Upper lobe of right lung (tissue), 1 donor: Measurements from ENCODE around the gene SPATA6. TPM values are rescaled to one million over a fixed set of nuclear protein-coding genes. Genes with fewer than 3 reads are reported as not detected.

Source experiments
- ATAC-seq: fragments of 200-7000 bp; cut with Tn5 transposase; one replicate; pipeline ENCODE4 v1.9.1; 2020; ENCODE audit warnings: mild to moderate bottlenecking, moderate library complexity
- DNase-seq: peaks from one replicate; pipeline ENCODE4 v3.0.0-alpha.2; 2020
- H3K27ac ChIP-seq: fragments of 200-600 bp; one replicate; pipeline ENCODE4 v1.8.0; 2022
- H3K27me3 ChIP-seq: fragments of 200-600 bp; one replicate; pipeline ENCODE4 v1.8.0; 2022; ENCODE audit warnings: mild to moderate bottlenecking
- H3K36me3 ChIP-seq: fragments of 200-600 bp; one replicate; pipeline ENCODE4 v1.8.0; 2022
- H3K4me1 ChIP-seq: fragments of 200-600 bp; one replicate; pipeline ENCODE4 v1.8.0; 2022
- H3K4me3 ChIP-seq: fragments of 200-600 bp; one replicate; pipeline ENCODE4 v1.8.0; 2022; ENCODE audit warnings: mild to moderate bottlenecking
- H3K9me3 ChIP-seq: fragments of 200-600 bp; one replicate; pipeline ENCODE4 v1.8.0; 2022
- CTCF ChIP-seq: fragments of 200-600 bp; IDR thresholded peaks from one replicate; pipeline ENCODE4 v1.8.0; 2022; ENCODE audit warnings: antibody characterized with exemption
- intact Hi-C: fragments of 100-400 bp; cut with DNase I; formaldehyde crosslinking; loops from one replicate; pipeline ENCODE4 v1.11.0; 2022
- total RNA-seq: library from RNA; stranded (reverse); fragmentation: NEBNext Ultra II Directional; extraction: Animal tissue kit (Norgen Biotek cat#: 25700); gene quantifications from one replicate; pipeline ENCODE4 v1.2.1, GENCODE V29; 2021
- donor health status: DM: no; HTN: yes; CAD: no; lungs with severe emphysema.

The SPATA6 gene
- total RNA-seq, 1 donor from 2014 or later = 19.5 TPM

DNA sequence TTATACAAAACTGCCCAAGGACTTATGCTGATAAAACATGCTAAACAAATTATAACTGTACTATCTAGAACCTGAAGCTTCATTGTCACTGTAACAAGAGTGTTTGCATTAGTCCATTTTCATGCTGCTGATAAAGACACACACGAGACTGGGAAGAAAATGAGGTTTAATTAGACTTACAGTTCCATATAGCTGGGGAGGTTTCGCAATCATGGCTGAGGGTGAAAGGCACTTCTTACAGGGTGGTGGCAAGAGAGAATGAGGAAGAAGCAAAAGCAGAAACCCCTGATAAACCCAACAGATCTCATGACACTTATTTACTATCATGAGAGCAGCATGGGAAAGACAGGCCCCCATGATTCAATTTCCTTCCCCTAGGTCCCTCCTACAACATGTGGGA is 100.4 kb downstream of the SPATA6 start:
- intact Hi-C loops = no loop called here
- ATAC-seq = no peak
- H3K9me3 ChIP-seq = no peaks in the 10 kb centered on the region
- H3K4me1 ChIP-seq = no peaks in the 10 kb centered on the region
- DNase-seq = no peak
- no peaks in the 10 kb centered on the region for H3K27me3 ChIP-seq
- H3K4me3 ChIP-seq = no peak overlapping the region
- H3K27ac ChIP-seq = no peak overlapping the region
- no peaks in the 10 kb centered on the region for H3K36me3 ChIP-seq
- TF ChIP-seq CTCF = no peak

GRCh38 chr1:48362901-48363300 is 109.1 kb downstream of the SPATA6 start:
- no peak for DNase-seq
- intact Hi-C loops = no loop called here
- TF ChIP-seq CTCF = no peak
- H3K4me3 ChIP-seq = no peak overlapping the region
- no peaks in the 10 kb centered on the region for H3K4me1 ChIP-seq
- no peak overlapping the region for H3K27ac ChIP-seq
- H3K9me3 ChIP-seq = no peaks in the 10 kb centered on the region
- H3K36me3 ChIP-seq = no peaks in the 10 kb centered on the region
- H3K27me3 ChIP-seq = no peaks in the 10 kb centered on the region
- ATAC-seq = no peak

GRCh38 chr1:48356901-48357300 is 115.1 kb downstream of the SPATA6 start:
- no peaks in the 10 kb centered on the region for H3K9me3 ChIP-seq
- H3K4me1 ChIP-seq = no peaks in the 10 kb centered on the region
- ATAC-seq (no peak), DNase-seq (no peak)
- H3K27ac ChIP-seq = no peak overlapping the region
- H3K27me3 ChIP-seq = no peaks in the 10 kb centered on the region
- intact Hi-C loops = no loop called here
- no peak overlapping the region for H3K4me3 ChIP-seq
- no peak for TF ChIP-seq CTCF
- no peaks in the 10 kb centered on the region for H3K36me3 ChIP-seq

DNA sequence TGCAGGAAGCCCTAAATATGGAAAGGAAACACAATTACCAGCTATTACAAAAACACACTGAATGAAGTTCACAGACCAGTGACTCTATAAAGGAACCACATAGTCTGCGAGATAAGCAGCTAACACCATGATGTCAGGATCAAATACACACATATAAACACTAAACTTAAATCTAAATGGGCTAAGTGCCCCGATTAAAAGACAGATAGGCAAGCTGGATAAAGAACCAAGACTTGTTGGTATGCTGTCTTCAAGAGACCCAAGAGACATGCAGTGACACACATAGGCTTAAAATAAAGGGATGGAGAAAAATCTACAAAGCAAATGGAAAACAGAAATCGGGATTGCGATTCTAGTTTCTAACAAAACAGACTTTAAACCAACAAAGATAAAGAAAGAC is 127.6 kb downstream of the SPATA6 start:
- Histone ChIP-seq H3K4me1 (no peaks in the 10 kb centered on the region), H3K27ac (no peak overlapping the region), H3K36me3 (no peaks in the 10 kb centered on the region), H3K4me3 (no peak overlapping the region), H3K9me3 (peaks cover 15% of the 10 kb centered on the region), H3K27me3 (no peaks in the 10 kb centered on the region)
- intact Hi-C loops = no loop called here
- ATAC-seq (no peak), DNase-seq (no peak)
- TF ChIP-seq CTCF = no peak

GRCh38 chr1:48341221-48341620 is 130.8 kb downstream of the SPATA6 start:
- Histone ChIP-seq H3K4me1 (no peaks in the 10 kb centered on the region), H3K27me3 (no peaks in the 10 kb centered on the region), H3K4me3 (no peak overlapping the region), H3K36me3 (no peaks in the 10 kb centered on the region), H3K9me3 (peaks cover 15% of the 10 kb centered on the region), H3K27ac (no peak overlapping the region)
- no peak for TF ChIP-seq CTCF
- ATAC-seq = no peak
- no peak for DNase-seq
- intact Hi-C loops = no loop called here

GRCh38 chr1:48338257-48338656 is 133.7 kb downstream of the SPATA6 start:
- Histone ChIP-seq H3K36me3 (no peaks in the 10 kb centered on the region), H3K27me3 (no peaks in the 10 kb centered on the region), H3K27ac (no peak overlapping the region), H3K4me3 (no peak overlapping the region), H3K9me3 (no peaks in the 10 kb centered on the region), H3K4me1 (no peaks in the 10 kb centered on the region)
- no peak for TF ChIP-seq CTCF
- DNase-seq = no peak
- intact Hi-C loops = no loop called here
- ATAC-seq = no peak
